ENCODE results near the gene TUBB4B.

The TUBB4B gene

GRCh38 chr9:137195525-137196220, 45.4 kb upstream of the TUBB4B start (continued):
- TF ChIP-seq ZNF580 (tag by site-specific recombination; IDR thresholded peaks at IDR 0.05) = no peak
- TF ChIP-seq, protein P1, sequence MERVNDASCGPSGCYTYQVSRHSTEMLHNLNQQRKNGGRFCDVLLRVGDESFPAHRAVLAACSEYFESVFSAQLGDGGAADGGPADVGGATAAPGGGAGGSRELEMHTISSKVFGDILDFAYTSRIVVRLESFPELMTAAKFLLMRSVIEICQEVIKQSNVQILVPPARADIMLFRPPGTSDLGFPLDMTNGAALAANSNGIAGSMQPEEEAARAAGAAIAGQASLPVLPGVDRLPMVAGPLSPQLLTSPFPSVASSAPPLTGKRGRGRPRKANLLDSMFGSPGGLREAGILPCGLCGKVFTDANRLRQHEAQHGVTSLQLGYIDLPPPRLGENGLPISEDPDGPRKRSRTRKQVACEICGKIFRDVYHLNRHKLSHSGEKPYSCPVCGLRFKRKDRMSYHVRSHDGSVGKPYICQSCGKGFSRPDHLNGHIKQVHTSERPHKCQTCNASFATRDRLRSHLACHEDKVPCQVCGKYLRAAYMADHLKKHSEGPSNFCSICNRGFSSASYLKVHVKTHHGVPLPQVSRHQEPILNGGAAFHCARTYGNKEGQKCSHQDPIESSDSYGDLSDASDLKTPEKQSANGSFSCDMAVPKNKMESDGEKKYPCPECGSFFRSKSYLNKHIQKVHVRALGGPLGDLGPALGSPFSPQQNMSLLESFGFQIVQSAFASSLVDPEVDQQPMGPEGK (tag by site-specific recombination; IDR thresholded peaks at IDR 0.05) = peak; percentile 64
- TF ChIP-seq ZNF366 (tag by site-specific recombination; conservative IDR thresholded peaks at IDR 0.05) = peak; percentile 35; the same call in 1 of the 2 replicates
- peak; percentile 35; the same call in 1 of the 2 replicates for TF ChIP-seq EGR2 (tag by site-specific recombination; IDR thresholded peaks at IDR 0.05; ENCODE audit: low read depth)
- no peak for TF ChIP-seq ZNF776 (tag by site-specific recombination; IDR thresholded peaks at IDR 0.05; ENCODE audit: borderline replicate concordance)
- peak; percentile 45 for TF ChIP-seq GLIS1 (tag by site-specific recombination; IDR thresholded peaks at IDR 0.05)
- TF ChIP-seq ZEB2 (tag by site-specific recombination; IDR thresholded peaks at IDR 0.05) = peak; percentile 63
- no peak for TF ChIP-seq HOXA7 (CRISPR knock-in tag; IDR thresholded peaks at IDR 0.05; ENCODE audit: borderline replicate concordance)
- no peak for TF ChIP-seq ZNF792 (tag by site-specific recombination; IDR thresholded peaks at IDR 0.05)
- no peak for TF ChIP-seq ZNF658 (tag by site-specific recombination; IDR thresholded peaks at IDR 0.05)
- TF ChIP-seq ZNF157 (tag by site-specific recombination; IDR thresholded peaks at IDR 0.05) = no peak
- peak; percentile 66; the same call in 1 of the 2 replicates for TF ChIP-seq BCL11B (tag by site-specific recombination; IDR thresholded peaks at IDR 0.05; ENCODE audit: low read depth)

DNA sequence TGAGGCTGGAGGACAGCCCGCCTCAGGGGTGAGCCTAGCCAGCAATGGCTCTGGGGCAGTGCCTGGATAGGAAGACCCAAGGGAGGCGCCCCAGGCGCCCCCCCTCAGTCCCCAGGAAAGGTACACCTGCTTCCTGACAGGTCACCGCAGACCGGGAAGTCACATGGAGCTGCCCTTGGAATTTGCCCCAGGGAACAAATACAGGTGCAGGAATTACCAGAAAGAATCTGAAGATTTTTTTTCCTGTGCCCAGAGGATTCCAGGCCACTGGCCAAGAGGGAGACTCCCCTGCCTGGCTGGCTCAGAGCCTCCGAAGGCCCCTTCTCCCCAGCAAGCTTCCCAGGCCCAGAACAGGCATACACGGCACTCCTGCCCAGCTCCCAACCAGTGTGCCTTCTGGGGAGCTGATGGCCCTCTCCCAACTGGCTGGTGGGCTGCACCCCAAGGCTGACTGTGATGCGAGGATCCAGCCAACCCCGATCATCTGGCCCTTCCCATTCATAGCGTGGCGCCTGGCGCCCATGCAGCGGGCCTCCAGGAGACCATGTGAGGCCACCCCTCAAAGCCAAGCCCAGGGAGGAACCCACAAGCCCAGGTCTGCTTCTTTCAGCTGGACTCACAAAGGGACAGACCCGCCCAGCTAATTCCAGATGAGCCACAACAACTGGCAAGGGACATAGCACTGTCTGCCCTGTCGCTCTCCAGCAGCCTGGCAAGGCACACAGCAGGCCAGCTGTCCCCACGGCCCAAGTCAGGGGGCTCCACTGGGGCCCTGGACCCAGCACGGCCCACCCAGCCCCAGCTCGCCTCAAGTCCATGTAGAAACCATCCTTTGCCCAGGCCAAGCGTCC, 42.8 kb upstream of the TUBB4B start:
- no peaks in the 10 kb centered on the region for H3K36me3 ChIP-seq (ENCODE audit: control insufficient read depth in 2 of 2, insufficient read depth in 1 of 2, low read length in 2 of 2)
- ChIA-PET POLR2A (interaction anchor here (0.6 to 3.4 kb wide), 9 partner anchors 9 to 69 kb away, joined by 3 to 34 read pairs (median 5); partner anchors contain the start of genes ANAPC2, LRRC26, SSNA1 and TUBB4B), CTCF (interaction anchor here (0.5 to 3.3 kb wide), 6 partner anchors 9 to 440 kb away, joined by 3 to 22 read pairs (median 3); partner anchors contain the start of genes ANAPC2 and SSNA1)
- TF ChIP-seq ZNF843 (tag by site-specific recombination; IDR thresholded peaks at IDR 0.05) (no peak), ZSCAN30 (tag by site-specific recombination; IDR thresholded peaks at IDR 0.05) (no peak), IKZF3 (tag by site-specific recombination; IDR thresholded peaks at IDR 0.05) (peak; percentile 63), KLF7 (tag by site-specific recombination; IDR thresholded peaks at IDR 0.05; ENCODE audit: borderline replicate concordance) (no peak), GLIS2 (tag by site-specific recombination; IDR thresholded peaks at IDR 0.05) (peak; percentile 8; the same call in 1 of the 2 replicates), ZBTB6 (tag by site-specific recombination; IDR thresholded peaks at IDR 0.05) (no peak), REST (tag by site-specific recombination; IDR thresholded peaks at IDR 0.05) (peak; percentile 85), ZBTB17 (tag by site-specific recombination; IDR thresholded peaks at IDR 0.05) (0 out of 2 replicates have a peak, but pooled peaks have one; percentile 25), ZBTB20 (tag by site-specific recombination; IDR thresholded peaks at IDR 0.05) (0 out of 2 replicates have a peak, but pooled peaks have one; percentile 27), ZNF600 (tag by site-specific recombination; IDR thresholded peaks at IDR 0.05) (peak; percentile 48; the same call in 1 of the 2 replicates), ZNF146 (tag by site-specific recombination; IDR thresholded peaks at IDR 0.05) (no peak)
- TF ChIP-seq, protein P2, sequence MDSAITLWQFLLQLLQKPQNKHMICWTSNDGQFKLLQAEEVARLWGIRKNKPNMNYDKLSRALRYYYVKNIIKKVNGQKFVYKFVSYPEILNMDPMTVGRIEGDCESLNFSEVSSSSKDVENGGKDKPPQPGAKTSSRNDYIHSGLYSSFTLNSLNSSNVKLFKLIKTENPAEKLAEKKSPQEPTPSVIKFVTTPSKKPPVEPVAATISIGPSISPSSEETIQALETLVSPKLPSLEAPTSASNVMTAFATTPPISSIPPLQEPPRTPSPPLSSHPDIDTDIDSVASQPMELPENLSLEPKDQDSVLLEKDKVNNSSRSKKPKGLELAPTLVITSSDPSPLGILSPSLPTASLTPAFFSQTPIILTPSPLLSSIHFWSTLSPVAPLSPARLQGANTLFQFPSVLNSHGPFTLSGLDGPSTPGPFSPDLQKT (IDR thresholded peaks at IDR 0.05; ENCODE audit: borderline replicate concordance, low read depth, low read length) = no peak
- H3K4me3 ChIP-seq (ENCODE audit: low read depth, low read length) = no peak overlapping the region; the same call in 1 of the 2 replicates
- no peak overlapping the region for H3K27ac ChIP-seq (ENCODE audit: extremely low read depth, low read depth, low read length)
- H3K9me3 ChIP-seq (ENCODE audit: control insufficient read depth, insufficient read depth, low read depth, low read length) = no peaks in the 10 kb centered on the region
- peaks cover 5% of the 10 kb centered on the region; the same call in 1 of the 2 replicates for H3K4me1 ChIP-seq (ENCODE audit: control insufficient read depth, insufficient read depth, low read length)

All from HEK293 (cell line).